22Rv1 (cell line): ENCODE results near the gene ASPRV1.

Experiments
- CTCF ChIP-seq: fragments of 450-650 bp; IDR thresholded peaks from 2 replicates; pipeline ENCODE4 v1.5.1; 2017; ENCODE audit warnings: mild to moderate bottlenecking
- ZFX ChIP-seq: fragments of 450-650 bp; IDR thresholded peaks from 2 replicates; pipeline ENCODE4 v1.6.1; 2017; ENCODE audit warnings: antibody characterized with exemption, borderline replicate concordance

GRCh38 chr2:69964353-69964841 lies 3.0 kb upstream of the ASPRV1 start:
- TF ChIP-seq CTCF (no peak), ZFX (no peak)
